ENCODE data around the gene SPATC1L.

The SPATC1L gene

DNA sequence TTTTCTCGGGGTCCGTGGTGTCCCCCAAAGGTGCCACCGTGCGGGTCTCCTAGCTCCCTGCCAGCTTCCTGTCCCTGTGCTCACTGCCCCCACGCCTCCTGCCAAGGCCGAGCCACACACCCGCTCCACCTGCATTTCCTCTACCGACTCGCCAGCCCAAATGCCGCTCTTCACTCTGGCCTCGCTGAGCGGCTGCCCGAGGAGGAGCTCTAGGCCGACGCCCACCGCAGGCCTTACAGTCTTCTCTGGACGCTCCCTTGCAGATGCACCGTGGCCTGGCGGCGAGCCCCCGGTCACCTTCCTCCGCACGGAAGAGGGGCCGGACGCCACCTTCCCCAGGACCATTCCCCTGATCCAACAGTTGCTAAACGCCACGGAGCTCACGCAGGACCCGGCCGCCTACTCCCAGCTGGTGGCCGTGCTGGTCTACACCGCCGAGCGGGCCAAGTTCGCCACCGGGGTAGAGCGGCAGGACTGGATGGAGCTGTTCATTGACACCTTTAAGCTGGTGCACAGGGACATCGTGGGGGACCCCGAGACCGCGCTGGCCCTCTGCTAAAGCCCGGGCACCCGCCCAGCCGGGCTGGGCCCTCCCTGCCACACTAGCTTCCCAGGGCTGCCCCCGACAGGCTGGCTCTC lies 55.2 kb downstream of the SPATC1L start:
- no peak for DNase-seq

DNA sequence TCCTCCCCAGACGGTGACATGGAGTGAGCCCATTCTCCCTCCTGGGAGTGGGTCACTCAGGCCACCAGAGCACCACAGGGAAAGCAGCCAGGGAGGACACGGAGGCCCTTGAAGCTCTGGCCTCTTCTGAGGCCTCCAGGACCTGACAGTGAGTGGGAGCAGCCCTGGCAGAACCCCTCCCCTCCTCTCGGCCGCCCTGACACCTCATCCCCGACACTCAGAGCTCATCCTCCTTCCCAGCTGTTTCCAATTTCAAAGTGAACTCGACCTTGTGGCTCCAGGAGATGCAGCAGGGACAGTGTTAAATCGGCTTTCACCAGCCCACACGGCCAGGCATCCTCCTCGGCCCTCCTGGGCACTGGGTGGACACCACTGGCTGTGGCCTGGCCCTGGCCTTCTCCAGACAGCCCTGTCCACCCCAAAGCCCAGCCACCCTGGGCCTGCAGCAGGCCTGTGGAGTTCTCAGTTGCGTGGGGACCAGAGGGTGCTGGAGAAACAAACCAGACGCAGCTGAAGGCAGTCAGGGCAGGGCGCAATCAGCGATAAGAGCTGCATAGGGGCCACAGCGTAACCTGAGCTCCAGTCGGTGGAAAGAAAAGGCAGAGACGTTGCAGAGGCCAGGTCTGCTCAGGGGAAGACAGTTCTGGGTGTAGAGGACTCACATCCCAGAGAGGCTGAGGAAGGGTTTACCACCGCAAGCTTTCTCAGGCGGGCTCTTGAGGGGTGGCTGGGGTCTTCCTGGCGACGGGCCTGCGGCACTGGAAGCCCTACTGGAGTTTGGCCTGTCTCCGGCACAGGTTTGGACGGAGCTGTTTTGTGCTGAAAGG lies 55.9 kb downstream of the SPATC1L start:
- DNase-seq = no peak

DNA sequence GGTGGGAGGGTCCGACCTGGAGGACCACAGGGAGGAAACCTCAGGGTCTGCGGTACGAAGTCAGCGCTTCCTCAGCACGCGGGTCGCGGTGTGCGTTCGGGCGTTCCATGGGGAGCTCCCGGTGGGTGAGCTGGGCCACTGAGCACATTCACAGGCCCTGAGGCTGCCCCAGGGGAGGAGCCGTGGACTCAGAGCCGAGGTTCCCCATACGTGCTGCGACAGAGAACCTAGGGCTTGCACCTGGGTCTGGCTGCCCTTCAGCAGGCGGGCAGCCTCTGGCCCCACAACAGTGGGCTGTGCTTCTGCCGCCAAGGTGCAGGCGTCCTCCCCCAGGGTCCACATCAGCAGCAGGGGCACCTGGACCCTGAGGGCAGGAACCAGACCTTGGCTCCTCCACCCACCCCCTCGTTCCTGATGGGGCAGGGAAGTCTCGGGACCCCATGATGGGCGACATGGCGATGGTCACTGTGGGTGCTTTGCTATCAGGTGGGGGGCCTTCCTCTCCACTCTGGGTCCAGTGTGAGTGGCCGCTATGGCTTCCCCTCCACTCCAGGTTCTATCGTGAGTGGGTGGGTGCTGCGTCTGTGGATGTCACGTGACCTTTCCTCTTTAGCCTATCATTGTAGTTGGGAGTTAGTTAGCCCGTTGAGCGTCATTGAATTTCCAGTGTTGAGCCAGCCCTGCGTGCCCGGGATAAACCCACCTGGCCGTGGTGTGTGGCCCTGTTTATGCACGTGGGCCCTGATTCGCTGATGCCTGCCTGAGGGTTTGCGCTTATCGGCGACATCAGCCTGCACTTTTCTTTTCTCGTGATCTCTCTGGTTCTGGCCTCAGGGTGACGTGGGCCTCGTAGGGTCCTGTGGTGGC lies 56.8 kb downstream of the SPATC1L start:
- DNase-seq = no peak

DNA sequence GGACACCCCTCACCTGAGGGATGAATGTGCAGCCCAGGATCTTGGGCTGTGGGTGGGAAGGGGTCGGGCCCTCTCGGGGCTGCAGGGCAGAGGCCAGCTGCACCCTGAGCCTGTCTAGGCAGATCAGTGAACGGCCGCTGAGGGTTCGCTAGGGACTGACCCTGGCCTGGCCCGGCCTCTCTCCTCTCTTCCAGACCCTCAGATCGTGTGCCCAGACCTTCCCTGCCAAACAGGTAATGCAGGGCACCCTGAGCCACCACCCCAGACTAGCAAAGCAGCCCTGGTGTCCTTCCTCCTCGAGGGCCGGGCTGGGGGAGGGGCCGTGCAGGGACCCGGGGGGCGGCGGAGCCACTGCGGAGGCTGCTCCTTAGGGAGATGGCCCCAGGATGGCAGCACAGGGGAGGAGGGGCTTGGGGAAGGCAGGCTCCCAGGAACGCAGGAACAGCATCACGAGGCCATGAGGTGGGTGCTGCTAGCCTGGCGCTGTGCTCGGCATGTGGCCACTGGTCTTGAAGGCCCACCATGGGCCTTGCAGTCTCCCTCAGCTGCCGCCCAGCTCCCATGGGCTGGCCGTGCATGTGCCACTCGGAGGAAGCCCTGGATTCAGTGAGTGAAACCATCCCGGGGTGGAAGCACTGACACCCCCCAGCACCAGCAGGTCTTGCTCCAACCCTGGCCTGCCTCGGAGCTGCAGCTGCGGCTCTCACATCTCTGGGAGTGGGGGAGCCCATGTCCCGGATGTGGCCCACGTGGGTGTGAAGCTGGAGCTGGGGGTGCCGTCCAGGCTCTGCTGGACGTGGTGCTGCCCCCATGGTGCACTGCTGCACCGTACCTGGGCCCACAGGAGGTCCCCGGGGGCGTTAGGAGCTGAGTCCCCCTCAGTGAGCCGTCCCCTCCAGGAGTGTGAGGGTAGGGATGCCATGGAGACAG lies 57.7 kb downstream of the SPATC1L start:
- DNase-seq = no peak

DNA sequence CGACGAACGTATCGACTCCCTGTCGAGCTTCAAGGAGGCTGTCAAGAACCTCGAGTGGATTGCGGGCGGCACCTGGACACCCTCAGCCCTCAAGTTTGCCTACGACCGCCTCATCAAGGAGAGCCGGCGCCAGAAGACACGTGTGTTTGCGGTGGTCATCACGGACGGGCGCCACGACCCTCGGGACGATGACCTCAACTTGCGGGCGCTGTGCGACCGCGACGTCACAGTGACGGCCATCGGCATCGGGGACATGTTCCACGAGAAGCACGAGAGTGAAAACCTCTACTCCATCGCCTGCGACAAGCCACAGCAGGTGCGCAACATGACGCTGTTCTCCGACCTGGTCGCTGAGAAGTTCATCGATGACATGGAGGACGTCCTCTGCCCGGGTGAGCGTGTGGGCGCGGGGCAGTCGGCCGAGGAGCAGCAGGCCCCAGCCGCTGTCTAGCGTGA lies 58.4 kb downstream of the SPATC1L start:
- DNase-seq = no peak

DNA sequence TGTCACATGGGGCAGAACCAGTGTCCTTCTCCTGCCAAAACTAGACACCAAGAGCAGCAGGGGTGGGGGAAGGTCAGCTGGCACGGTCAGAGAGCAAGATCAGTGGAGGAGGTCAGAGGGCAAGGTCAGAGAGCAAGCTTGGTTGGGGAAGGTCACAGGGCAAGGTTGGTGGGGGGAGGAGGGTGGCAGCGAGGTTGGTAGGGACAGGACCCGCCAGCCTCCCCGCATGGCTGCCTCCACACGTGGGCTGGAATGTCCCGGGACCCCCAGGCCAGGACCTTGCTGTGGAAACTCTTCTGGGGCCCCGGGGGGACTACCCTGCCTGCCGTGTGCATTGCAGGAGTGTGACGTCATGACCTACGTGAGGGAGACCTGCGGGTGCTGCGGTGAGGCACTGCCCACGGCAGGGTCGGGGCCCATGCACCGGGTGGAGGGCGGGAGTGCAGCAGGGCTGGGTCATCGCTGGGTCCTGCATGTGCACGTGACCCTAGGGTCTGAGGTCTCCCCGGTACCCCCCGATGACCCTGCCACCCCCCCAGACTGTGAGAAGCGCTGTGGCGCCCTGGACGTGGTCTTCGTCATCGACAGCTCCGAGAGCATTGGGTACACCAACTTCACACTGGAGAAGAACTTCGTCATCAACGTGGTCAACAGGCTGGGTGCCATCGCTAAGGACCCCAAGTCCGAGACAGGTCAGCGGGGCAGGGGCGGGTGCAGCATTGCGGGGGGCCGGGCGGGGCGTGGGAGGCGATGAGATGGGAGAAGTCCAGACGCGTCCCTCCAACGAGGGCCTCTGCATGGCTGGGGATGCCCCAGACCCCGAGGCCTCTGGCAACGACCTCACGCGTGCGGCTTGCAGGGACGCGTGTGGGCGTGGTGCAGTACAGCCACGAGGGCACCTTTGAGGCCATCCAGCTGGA lies 59.1 kb downstream of the SPATC1L start:
- DNase-seq = no peak

DNA sequence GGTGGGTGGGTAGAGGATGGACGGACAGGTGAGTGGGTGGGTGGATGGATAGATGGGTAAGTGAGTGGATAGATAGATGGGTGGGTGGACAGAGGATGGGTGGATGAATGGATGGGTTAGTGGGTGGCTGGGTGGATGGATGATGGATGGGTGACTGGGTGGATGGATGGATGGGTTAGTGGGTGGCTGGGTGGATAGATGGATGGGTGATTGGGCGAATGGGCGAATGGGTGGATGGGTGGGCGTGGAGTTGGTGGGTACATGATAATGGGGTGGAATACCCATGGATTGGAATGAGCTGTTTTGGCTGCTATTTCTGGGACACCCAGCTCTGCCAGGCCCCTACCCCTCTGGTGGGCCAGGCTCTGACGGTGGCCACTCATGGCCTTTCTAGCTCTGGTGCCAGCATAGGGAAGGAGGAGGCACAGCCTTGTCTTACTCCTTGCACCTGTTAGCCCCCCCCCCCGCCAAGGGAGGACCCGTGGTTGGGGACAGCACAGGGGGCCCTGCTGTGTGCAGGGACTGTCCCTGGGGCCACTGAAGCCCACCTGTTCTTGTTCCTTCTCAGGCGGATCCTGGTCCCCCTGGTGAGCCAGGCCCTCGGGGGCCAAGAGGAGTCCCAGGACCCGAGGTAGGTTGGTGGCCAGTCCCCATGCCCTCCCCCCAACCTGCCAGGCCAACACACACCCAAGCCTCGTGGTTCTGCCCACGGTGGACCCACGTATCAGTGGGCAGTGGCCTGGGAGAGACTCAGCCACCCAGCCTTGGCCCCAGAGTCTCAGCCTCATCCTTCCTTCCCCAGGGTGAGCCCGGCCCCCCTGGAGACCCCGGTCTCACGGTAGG lies 60.0 kb downstream of the SPATC1L start:
- no peak for DNase-seq

DNA sequence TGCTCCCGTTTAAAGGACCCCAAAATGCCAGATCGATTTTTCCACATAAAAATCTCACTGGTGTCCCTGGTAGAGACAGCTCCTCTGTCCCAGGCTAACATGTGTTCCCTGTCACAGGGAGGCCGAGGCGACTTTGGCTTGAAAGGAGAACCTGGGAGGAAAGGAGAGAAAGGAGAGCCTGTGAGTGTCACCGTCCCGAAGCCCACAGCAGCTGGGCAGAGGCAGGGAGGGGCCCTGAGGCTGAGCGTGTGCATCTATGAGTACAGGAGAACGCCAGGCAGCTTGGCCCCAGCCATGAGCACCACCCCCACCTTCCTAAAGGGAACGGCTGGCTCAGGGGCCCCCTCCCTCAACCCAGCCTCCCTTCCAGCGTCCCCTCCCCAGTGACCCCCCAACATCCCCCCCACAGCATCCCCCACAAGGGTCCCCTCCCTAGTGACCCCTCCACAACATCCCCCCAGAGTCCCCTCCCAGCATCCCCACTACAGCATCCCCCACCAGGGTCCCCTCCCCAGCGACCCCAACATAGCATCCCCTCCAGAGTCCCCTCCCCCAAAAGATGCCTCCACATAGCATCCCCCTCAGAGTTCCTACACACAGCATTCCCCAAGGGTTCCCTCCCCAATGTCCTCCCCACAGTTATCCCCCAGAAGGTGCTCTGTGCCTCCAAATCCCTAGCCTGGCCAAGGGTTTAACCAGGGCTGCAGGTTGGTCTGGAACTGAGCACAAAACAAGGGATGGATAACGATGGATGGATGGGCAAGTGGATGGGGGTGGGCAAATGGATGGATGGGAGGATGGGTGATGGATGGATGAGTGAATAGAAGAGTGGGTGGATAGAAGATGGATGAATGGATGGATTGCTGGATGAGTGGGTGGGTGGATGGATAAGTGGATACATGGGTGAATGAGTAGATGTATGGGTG lies 61.2 kb downstream of the SPATC1L start:
- no peak for DNase-seq

DNA sequence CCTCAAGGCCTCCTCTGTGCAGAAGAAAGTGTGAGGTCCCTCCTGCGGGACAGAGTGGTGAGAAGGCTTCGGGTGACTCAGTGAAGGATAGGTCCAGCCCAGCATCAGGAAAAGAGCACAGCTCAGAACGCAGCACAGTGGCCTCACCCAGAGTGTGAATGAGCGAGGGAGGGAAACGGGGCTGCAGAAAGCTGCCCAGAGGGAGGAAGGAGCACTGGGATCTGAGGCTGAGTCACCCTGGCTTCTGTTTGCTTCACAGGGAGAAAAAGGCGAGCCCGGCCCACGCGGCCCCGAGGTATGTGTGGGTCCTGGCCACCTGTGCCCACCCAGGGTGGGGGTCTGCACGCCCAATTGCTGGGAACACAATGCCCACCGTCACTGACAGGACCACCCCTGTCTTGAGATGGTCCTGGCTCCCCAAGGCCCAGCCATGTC lies 62.0 kb downstream of the SPATC1L start:
- DNase-seq = no peak

DNA sequence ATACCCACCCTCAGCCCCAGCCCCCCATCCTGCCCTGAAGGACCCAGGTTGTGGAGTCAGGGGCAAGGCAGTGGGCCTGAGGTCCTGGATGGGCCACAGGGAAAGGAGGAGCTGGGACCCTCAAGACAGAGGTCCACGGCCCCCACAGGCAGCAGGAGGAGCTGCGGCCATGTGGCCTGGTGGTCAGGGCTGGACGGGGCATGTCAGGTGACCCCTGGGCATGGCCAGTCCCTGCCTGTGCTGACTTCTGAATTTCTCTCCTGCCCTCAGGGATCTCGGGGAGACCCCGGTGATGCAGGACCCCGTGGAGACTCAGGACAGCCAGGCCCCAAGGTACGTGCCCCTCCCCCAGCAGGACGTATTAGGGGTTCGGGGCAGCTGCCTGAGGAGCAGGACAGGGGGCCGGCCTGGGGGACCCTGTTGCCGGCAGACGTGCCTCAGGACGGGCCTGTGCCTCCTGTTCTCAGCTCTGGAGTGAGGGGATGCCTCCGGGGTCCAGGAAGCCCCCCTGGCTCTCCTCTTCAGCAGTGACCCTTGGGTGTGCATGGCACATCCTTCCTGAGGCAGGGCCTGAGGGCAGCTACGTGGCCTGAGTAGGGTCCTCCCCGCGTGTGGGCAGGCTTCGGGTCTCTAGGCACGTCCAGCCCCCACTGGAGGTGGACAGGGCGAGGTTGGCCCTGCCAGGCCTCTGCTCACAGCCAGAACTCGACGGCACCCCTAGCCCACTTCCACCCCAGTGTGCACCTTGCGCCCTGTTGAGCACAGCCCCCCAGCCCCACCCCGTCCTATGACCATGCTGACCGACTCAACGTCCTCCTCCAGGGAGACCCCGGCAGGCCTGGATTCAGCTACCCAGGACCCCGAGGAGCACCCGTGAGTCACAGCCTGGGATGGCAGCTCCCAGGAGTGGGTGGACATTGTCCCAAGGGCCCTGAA lies 62.7 kb downstream of the SPATC1L start:
- DNase-seq = no peak

DNA sequence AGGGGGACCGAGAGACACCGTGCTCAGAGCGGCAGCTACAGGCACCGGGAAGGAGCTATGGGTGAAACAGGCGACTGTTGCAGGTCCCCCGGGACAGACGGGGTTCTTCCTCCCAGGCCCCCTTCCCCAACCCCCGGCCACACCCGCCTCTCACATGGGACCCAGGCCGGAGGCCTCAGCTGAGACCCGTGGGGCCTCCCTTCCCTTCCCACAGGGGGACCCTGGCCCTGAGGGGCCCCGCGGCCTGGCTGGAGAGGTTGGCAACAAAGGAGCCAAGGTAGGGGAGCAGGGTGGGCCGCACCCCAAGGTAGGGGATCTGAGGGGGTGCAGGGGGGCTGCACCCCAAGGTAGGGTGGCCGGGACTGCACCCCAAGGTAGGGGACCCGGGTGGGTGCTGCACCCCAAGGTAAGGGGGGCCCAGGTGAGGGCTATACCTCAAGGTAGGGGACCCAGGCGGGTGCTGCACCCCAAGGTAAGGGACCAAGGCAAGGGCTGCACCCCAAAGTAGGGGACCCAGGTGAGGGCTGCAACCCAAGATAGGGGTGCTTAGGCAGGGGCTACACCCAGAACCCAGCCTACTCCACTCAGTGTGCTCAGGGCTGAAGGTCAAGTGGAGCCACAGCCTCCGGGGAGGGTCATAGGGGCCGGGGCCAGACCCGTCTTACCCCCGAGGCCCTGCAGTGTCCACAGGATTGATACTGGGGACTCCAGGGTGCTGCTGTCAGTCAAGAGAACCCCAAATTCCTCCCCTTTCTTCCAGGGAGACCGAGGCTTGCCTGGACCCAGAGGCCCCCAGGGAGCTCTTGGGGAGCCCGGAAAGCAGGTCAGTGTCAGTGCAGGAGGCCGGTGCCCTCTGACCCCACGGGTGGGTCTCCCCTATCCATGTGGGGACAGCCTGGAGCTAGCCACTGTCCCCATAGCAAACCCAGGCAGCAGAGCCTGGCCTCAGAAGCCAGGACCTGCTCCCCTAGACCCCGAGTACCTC lies 63.7 kb downstream of the SPATC1L start:
- DNase-seq = no peak

DNA sequence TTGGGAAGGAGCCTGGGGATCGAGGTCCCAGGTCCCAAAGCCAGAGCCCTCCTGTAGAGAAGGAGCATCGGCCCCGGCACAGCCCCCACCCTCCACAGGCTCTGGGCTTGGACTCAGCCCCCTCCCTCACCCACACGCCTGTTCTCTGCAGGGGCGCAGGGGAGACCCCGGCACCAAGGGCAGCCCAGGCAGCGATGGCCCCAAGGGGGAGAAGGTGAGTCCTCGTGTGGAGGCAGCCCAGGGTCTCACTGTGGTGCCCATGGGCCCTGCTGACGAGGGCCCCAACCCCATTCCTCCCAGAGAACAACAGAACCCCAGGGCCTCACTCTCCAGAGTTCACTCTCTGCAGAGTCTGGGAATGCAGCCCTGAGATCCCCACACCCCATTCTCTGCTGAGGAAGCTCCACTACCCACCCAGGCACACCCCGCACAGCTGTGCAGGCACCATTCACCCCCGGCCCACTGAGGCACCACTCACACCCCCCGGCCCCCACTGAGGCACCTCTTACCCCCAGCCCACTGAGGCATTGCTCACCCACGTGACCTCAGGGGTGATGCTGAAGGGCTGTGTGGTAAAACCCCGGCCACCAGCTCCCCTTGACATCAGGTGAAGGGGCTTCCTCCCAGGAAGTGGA lies 64.5 kb downstream of the SPATC1L start:
- DNase-seq = no peak

DNA sequence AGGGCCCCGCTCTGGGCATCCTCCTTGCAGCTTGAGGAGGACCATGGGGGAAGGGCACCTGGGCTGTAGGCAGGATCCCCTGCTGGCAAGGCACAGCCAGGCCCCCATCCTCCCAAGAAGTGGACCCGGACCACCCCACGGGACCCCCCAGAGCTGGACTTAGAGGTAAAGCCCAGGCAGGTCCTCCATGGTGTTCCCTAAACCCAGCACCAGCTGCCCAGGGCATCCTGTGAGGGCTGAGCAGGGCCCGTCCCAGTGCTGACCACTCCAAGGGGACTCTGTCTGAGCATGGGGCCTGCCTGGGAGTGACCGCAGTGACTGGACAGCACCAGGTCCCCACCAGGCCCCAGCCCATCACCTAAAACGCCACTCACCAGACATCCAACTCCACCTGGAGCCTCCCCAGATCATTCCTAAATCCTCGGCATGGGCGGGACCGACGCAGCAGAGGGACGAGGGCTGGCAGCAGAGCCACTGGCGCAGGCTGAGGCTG lies 65.1 kb downstream of the SPATC1L start:
- DNase-seq = no peak

DNA sequence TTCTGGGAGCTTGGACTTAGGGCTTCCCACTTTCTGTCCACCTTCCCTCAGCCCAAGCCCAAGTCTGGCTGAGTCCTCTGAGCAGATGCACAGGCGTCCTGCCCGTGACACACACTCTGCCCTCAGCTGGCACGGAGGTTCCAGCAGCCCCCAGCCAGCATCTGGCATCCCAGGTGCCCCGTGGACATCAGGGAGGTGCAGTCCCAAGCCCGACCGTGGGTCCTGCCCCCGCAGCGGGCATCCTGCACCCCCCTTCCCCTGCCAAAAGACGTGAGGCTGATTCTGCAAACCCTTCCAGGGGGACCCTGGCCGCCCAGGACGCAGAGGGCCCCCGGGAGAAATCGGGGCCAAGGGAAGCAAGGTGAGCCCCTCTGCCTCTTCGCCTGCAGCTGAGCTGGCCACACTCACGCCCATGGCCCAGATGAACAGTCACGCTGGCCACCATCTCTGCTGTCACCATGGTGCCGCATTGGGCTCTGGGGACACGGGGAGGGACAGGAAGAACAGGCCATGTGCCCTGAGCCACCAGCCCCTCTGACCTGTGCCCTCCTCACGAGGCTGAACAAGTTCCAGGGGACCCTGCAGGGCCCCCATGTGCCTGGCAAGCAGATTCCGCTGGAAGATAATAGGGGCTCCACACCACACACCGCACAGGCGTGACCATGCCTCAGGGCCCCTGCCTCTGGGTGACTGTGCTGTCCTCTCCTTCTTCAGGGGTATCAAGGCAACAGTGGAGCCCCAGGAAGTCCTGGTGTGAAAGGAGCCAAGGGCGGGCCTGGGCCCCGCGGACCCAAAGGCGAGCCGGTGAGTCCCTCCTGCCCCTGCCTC lies 65.7 kb downstream of the SPATC1L start:
- DNase-seq = no peak
